Measurements from ENCODE around the gene SLC32A1.

SLC32A1 gene
- 0 to 0.03 (median 0) reads per million in 18 experiments for total RNA-seq

GRCh38 chr20:38723848-38724625 lies at the start of gene SLC32A1:
Gene SLC32A1, plus strand, starts transcription at chr20:38724486. Its CDS starts 239 bp downstream, at chr20:38724725.
- DNase-seq = no peak

- no peak for DNase-seq
Measured at GRCh38 chr20:38674765-38675133, 49.5 kb upstream of the SLC32A1 start.

- no peak for DNase-seq
Measured at GRCh38 chr20:38676576-38676975, 47.7 kb upstream of the SLC32A1 start.

GRCh38 chr20:38680500-38681306 lies 43.6 kb upstream of the SLC32A1 start:
- peak in 1 of 2 donors; percentile 28 for DNase-seq

GRCh38 chr20:38685271-38685670 lies 39.0 kb upstream of the SLC32A1 start:
- DNase-seq = no peak

GRCh38 chr20:38685853-38686473 lies 38.3 kb upstream of the SLC32A1 start:
- peak; percentile 7 to 41 for DNase-seq

GRCh38 chr20:38692436-38693411 lies 31.6 kb upstream of the SLC32A1 start:
- DNase-seq = peak in 1 of 2 donors; percentile 65

GRCh38 chr20:38697306-38697705 lies 27.0 kb upstream of the SLC32A1 start:
- no peak for DNase-seq

- no peak for DNase-seq
Measured at GRCh38 chr20:38698541-38698940, 25.7 kb upstream of the SLC32A1 start.

- DNase-seq = no peak
Measured at GRCh38 chr20:38700141-38700540, 24.1 kb upstream of the SLC32A1 start.

GRCh38 chr20:38700926-38701325 lies 23.4 kb upstream of the SLC32A1 start:
- DNase-seq = no peak

GRCh38 chr20:38703526-38703925 lies 20.8 kb upstream of the SLC32A1 start:
- DNase-seq = no peak

- DNase-seq = no peak
Measured at GRCh38 chr20:38704136-38704535, 20.1 kb upstream of the SLC32A1 start.

GRCh38 chr20:38706509-38706908 lies 17.8 kb upstream of the SLC32A1 start:
- no peak for DNase-seq

GRCh38 chr20:38714308-38714707 lies 10.0 kb upstream of the SLC32A1 start:
- no peak for DNase-seq

- DNase-seq = no peak
Measured at GRCh38 chr20:38715646-38716045, 8.6 kb upstream of the SLC32A1 start.

- no peak for DNase-seq
Measured at GRCh38 chr20:38722683-38723016, 1.6 kb upstream of the SLC32A1 start.

- DNase-seq = no peak
Measured at GRCh38 chr20:38723017-38723847, 1.1 kb upstream of the SLC32A1 start.

- no peak for DNase-seq
Measured at GRCh38 chr20:38724626-38725147, 401 bp downstream of the SLC32A1 start.

- no peak for DNase-seq
Measured at GRCh38 chr20:38725148-38725901, 1.0 kb downstream of the SLC32A1 start.

Data from inflammatory macrophage (primary cell).